Measurements from ENCODE around the gene NEAT1.

DNA sequence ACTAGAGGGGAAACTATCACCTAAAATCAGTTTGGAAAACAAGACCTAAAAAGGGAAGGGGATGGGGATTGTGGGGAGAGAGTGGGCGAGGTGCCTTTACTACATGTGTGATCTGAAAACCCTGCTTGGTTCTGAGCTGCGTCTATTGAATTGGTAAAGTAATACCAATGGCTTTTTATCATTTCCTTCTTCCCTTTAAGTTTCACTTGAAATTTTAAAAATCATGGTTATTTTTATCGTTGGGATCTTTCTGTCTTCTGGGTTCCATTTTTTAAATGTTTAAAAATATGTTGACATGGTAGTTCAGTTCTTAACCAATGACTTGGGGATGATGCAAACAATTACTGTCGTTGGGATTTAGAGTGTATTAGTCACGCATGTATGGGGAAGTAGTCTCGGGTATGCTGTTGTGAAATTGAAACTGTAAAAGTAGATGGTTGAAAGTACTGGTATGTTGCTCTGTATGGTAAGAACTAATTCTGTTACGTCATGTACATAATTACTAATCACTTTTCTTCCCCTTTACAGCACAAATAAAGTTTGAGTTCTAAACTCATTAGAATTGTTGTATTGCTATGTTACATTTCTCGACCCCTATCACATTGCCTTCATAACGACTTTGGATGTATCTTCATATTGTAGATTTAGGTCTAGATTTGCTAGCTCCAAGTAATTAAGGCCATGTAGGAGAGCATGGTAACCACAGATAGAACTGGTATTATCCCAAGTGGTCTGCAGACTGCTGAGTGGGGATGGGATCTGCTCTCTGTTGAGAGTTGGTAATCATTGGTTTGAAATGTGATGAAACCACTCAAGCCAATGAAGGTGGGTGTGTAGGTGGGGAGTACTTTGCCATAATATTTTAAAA is 3.6 kb downstream of the NEAT1 start:
- TF ChIP-seq, protein P1, sequence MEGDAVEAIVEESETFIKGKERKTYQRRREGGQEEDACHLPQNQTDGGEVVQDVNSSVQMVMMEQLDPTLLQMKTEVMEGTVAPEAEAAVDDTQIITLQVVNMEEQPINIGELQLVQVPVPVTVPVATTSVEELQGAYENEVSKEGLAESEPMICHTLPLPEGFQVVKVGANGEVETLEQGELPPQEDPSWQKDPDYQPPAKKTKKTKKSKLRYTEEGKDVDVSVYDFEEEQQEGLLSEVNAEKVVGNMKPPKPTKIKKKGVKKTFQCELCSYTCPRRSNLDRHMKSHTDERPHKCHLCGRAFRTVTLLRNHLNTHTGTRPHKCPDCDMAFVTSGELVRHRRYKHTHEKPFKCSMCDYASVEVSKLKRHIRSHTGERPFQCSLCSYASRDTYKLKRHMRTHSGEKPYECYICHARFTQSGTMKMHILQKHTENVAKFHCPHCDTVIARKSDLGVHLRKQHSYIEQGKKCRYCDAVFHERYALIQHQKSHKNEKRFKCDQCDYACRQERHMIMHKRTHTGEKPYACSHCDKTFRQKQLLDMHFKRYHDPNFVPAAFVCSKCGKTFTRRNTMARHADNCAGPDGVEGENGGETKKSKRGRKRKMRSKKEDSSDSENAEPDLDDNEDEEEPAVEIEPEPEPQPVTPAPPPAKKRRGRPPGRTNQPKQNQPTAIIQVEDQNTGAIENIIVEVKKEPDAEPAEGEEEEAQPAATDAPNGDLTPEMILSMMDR (IDR thresholded peaks at IDR 0.05): no peak
- TF ChIP-seq POLR2A (IDR thresholded peaks at IDR 0.05): no peak

Measured in body of pancreas (tissue), 4 donors.